ENCODE results near the gene MEF2C. TPM values are rescaled to one million over a fixed set of nuclear protein-coding genes. Genes with fewer than 3 reads are reported as not detected.

Gene MEF2C
- total RNA-seq, 1 donor from 2014 or later = 29.6 TPM

DNA sequence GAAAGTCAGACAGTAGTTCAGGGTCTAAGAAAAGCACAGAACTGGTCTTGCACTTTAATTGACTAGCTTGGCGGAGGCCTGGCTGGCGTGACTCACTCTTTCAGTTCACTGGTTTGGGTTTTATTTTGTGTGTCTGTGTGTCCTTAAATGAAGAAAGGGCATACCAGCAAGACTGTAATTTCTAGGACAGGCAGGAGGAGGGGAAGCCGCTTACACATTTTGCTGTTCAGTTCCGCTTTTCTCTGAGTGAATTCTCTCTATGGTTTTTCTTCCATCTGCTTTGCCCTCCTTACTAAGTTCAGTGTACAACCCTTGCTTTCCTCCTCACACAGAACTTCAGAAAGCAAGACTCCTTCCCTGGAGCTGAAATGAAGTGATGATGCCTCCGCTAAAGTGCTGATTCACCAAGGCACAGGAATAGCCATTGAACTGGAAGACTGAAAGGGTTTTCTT lies 150.8 kb downstream of the MEF2C start:
- H3K4me1 Mint-ChIP-seq (ENCODE audit: low read depth) = peaks cover 20% of the 10 kb centered on the region
- TF ChIP-seq, protein P1, sequence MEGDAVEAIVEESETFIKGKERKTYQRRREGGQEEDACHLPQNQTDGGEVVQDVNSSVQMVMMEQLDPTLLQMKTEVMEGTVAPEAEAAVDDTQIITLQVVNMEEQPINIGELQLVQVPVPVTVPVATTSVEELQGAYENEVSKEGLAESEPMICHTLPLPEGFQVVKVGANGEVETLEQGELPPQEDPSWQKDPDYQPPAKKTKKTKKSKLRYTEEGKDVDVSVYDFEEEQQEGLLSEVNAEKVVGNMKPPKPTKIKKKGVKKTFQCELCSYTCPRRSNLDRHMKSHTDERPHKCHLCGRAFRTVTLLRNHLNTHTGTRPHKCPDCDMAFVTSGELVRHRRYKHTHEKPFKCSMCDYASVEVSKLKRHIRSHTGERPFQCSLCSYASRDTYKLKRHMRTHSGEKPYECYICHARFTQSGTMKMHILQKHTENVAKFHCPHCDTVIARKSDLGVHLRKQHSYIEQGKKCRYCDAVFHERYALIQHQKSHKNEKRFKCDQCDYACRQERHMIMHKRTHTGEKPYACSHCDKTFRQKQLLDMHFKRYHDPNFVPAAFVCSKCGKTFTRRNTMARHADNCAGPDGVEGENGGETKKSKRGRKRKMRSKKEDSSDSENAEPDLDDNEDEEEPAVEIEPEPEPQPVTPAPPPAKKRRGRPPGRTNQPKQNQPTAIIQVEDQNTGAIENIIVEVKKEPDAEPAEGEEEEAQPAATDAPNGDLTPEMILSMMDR (IDR thresholded peaks at IDR 0.05) = peak; percentile 20
- peak overlapping the region; percentile 55 for H3K27ac Mint-ChIP-seq (ENCODE audit: unreplicated experiment)
- H3K9me3 Mint-ChIP-seq (ENCODE audit: low read depth) = no peaks in the 10 kb centered on the region
- H3K4me3 Mint-ChIP-seq (ENCODE audit: unreplicated experiment) = no peak overlapping the region
- no peaks in the 10 kb centered on the region for H3K27me3 Mint-ChIP-seq (ENCODE audit: low read depth)
- no peak for DNase-seq (ENCODE audit: low spot score)
- H3K36me3 Mint-ChIP-seq (ENCODE audit: low read depth) = peaks cover 3% of the 10 kb centered on the region

- Mint-ChIP-seq H3K36me3 (ENCODE audit: low read depth) (peaks cover 3% of the 10 kb centered on the region), H3K4me3 (ENCODE audit: unreplicated experiment) (no peak overlapping the region), H3K27ac (ENCODE audit: unreplicated experiment) (no peak overlapping the region), H3K9me3 (ENCODE audit: low read depth) (no peaks in the 10 kb centered on the region), H3K4me1 (ENCODE audit: low read depth) (peaks cover 20% of the 10 kb centered on the region), H3K27me3 (ENCODE audit: low read depth) (no peaks in the 10 kb centered on the region)
- DNase-seq (ENCODE audit: low spot score) = no peak
- TF ChIP-seq, protein P1 (IDR thresholded peaks at IDR 0.05) = peak; percentile 24
Observed at GRCh38 chr5:88729829-88730182, 153.2 kb downstream of the MEF2C start.

DNA sequence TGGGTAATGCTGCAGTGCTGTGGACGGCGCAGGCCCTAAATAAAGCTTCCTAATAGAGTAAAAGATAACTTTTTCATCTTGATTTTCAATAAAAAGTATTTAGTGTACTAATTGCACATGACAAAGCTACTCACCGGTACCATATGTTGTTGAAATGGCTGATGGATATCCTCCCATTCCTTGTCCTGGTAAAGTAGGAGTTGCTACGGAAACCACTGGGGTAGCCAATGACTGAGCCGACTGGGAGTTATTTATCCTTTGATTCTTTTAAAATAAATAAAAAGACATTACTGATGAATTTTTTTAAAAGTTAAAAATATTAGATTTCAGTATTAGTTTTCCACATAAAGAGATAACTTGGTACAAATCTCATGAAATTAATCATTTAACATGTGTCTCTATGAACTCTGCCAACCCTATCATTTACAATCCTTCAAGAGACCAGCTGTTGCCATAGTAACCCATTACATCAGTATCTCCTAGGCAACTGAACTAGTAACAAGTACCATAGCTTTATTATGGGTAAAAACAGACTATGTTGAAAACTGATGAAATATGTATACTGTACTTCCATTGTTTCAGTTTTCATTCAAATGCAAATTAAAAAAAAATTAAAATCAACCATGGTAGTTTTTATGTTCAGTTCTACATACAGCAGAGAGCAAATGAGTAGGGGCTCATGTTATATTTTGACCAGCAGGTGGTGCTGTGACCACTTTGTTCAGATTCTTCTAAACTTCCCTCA lies 153.7 kb downstream of the MEF2C start:
- Mint-ChIP-seq H3K36me3 (ENCODE audit: low read depth) (peaks cover 3% of the 10 kb centered on the region), H3K27me3 (ENCODE audit: low read depth) (no peaks in the 10 kb centered on the region), H3K9me3 (ENCODE audit: low read depth) (no peaks in the 10 kb centered on the region), H3K27ac (ENCODE audit: unreplicated experiment) (no peak overlapping the region), H3K4me1 (ENCODE audit: low read depth) (peaks cover 20% of the 10 kb centered on the region), H3K4me3 (ENCODE audit: unreplicated experiment) (no peak overlapping the region)
- DNase-seq (ENCODE audit: low spot score) = no peak
- TF ChIP-seq, protein P1 (IDR thresholded peaks at IDR 0.05) = peak; percentile 98

DNA sequence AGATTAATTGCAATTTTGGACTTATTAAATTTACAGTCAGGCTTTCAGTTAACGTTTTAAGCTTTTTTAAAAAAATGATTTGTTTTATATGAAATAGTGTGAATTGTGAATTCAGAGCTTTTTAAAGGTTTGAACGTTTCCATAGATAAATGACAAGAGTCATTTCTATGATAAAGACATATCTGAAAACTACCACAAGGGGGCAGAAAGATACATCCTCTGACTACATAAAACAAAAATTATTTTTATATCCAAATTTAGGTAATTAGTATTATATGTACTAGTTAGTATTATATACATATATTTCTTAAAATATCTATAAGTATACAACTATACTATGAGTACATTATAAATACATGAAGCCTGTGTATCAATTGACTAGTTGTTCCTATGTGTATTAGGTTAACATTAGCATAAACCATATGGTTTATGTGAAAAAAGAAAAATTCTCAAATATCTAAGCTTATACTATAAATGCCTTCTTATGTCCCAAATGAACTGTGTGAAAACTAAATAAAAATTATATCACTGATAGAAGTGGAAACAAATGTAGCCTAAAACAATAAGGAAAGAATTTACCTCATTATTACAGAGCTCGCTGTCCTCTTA lies 155.2 kb downstream of the MEF2C start:
- H3K27me3 Mint-ChIP-seq (ENCODE audit: low read depth) = no peaks in the 10 kb centered on the region
- no peaks in the 10 kb centered on the region for H3K9me3 Mint-ChIP-seq (ENCODE audit: low read depth)
- H3K36me3 Mint-ChIP-seq (ENCODE audit: low read depth) = peaks cover 4% of the 10 kb centered on the region
- H3K27ac Mint-ChIP-seq (ENCODE audit: unreplicated experiment) = no peak overlapping the region
- H3K4me3 Mint-ChIP-seq (ENCODE audit: unreplicated experiment) = no peak overlapping the region
- H3K4me1 Mint-ChIP-seq (ENCODE audit: low read depth) = peaks cover 17% of the 10 kb centered on the region
- TF ChIP-seq, protein P1 (IDR thresholded peaks at IDR 0.05) = peak; percentile 96
- DNase-seq (ENCODE audit: low spot score) = no peak

- H3K36me3 Mint-ChIP-seq (ENCODE audit: low read depth) = peaks cover 12% of the 10 kb centered on the region
- H3K4me1 Mint-ChIP-seq (ENCODE audit: low read depth) = peaks cover 3% of the 10 kb centered on the region
- H3K27ac Mint-ChIP-seq (ENCODE audit: unreplicated experiment) = no peak overlapping the region
- H3K4me3 Mint-ChIP-seq (ENCODE audit: unreplicated experiment) = no peak overlapping the region
- no peaks in the 10 kb centered on the region for H3K9me3 Mint-ChIP-seq (ENCODE audit: low read depth)
- TF ChIP-seq, protein P1 (IDR thresholded peaks at IDR 0.05) = no peak
- DNase-seq (ENCODE audit: low spot score) = no peak
- H3K27me3 Mint-ChIP-seq (ENCODE audit: low read depth) = no peaks in the 10 kb centered on the region
Observed at GRCh38 chr5:88725454-88725853, 157.5 kb downstream of the MEF2C start.

Measured in chondrocyte (in vitro differentiated cells).